Subcutaneous adipose tissue (tissue), 4 donors: ENCODE results near the gene GRAMD4. TPM values are rescaled to one million over a fixed set of nuclear protein-coding genes. Genes with fewer than 3 reads are reported as not detected.

Experiments used
- CTCF ChIP-seq: fragments of 450-650 bp; IDR thresholded peaks from one replicate; pipeline ENCODE4 v1.5.1; 2016; ENCODE audit warnings: low read depth, mild to moderate bottlenecking, control low read depth, antibody characterized with exemption, moderate library complexity
- total RNA-seq, 4 donors: library from RNA; depleted of rRNA; stranded (reverse); fragments of >200 nt; gene quantifications; one replicate each; pipeline ENCODE4 v1.1.0, GENCODE V29; 2016

GRAMD4 gene
- total RNA-seq, 4 donors from 2014 or later, result 9.9 to 39.4 (median 23.0) TPM

- no peak for TF ChIP-seq CTCF
Observed at GRCh38 chr22:46612341-46612903, 7.8 kb upstream of the GRAMD4 start.

- TF ChIP-seq CTCF, result no peak
Observed at GRCh38 chr22:46612904-46613605, 7.1 kb upstream of the GRAMD4 start.

- TF ChIP-seq CTCF, result no peak
Observed at GRCh38 chr22:46613606-46614021, 6.6 kb upstream of the GRAMD4 start.

GRCh38 chr22:46614025-46614931, 5.9 kb upstream of the GRAMD4 start:
- TF ChIP-seq CTCF, result no peak

- TF ChIP-seq CTCF, result no peak
Observed at GRCh38 chr22:46617207-46617985, 2.8 kb upstream of the GRAMD4 start.

- TF ChIP-seq CTCF, result no peak
Observed at GRCh38 chr22:46617986-46618647, 2.1 kb upstream of the GRAMD4 start.
